RWPE2 (cell line): ENCODE results near the gene NASP.

Experiments used
- ATAC-seq: fragments of 200-7000 bp; cut with Tn5 transposase; 3 replicates; pipeline ENCODE4 v1.9.1; 2021; ENCODE audit warnings: low read depth
- DNase-seq: peaks from one replicate; pipeline ENCODE4 v3.0.0-alpha.2; 2020; ENCODE audit warnings: low spot score
- H3K27ac ChIP-seq: fragments of 450-650 bp; 2 replicates; pipeline ENCODE4 v1.5.1; 2017; ENCODE audit warnings: mild to moderate bottlenecking; ENCODE audit not compliant: poor library complexity, severe bottlenecking
- H3K27me3 ChIP-seq: fragments of 250-450 bp; sonication (Bioruptor Pico); 2 replicates; pipeline ENCODE4 v1.5.1; 2021; ENCODE audit warnings: mild to moderate bottlenecking, moderate library complexity; ENCODE audit not compliant: insufficient read depth, poor library complexity, severe bottlenecking
- H3K36me3 ChIP-seq: fragments of 250-450 bp; sonication (Bioruptor Pico); 2 replicates; pipeline ENCODE4 v1.5.1; 2020; ENCODE audit warnings: low read depth, mild to moderate bottlenecking, moderate library complexity
- H3K4me1 ChIP-seq: fragments of 250-450 bp; sonication (Bioruptor Pico); 2 replicates; pipeline ENCODE4 v1.5.1; 2021; ENCODE audit warnings: mild to moderate bottlenecking, moderate library complexity; ENCODE audit not compliant: insufficient read depth, poor library complexity, severe bottlenecking
- H3K4me3 ChIP-seq: fragments of 250-450 bp; sonication (Bioruptor Pico); 2 replicates; pipeline ENCODE4 v1.5.1; 2021; ENCODE audit warnings: mild to moderate bottlenecking, moderate library complexity; ENCODE audit not compliant: severe bottlenecking
- H3K9me3 ChIP-seq: fragments of 250-450 bp; sonication (Bioruptor Pico); 2 replicates; pipeline ENCODE4 v1.5.1; 2021; ENCODE audit warnings: mild to moderate bottlenecking, moderate library complexity; ENCODE audit not compliant: severe bottlenecking
- TF ChIP-seq, protein P1 (sequence below): fragments of 450-650 bp; IDR thresholded peaks from one replicate; pipeline ENCODE4 v1.5.1; 2017; ENCODE audit warnings: mild to moderate bottlenecking, moderate library complexity; ENCODE audit not compliant: poor library complexity, severe bottlenecking

The NASP gene

GRCh38 chr1:45629035-45629434 is 45.2 kb downstream of the NASP start:
- H3K4me3 ChIP-seq, result no peak overlapping the region
- H3K27me3 ChIP-seq, result no peaks in the 10 kb centered on the region
- DNase-seq, result no peak
- ATAC-seq, result no peak
- H3K9me3 ChIP-seq, result no peaks in the 10 kb centered on the region
- no peaks in the 10 kb centered on the region for H3K4me1 ChIP-seq
- peaks cover 67% of the 10 kb centered on the region for H3K36me3 ChIP-seq
- TF ChIP-seq, protein P1, sequence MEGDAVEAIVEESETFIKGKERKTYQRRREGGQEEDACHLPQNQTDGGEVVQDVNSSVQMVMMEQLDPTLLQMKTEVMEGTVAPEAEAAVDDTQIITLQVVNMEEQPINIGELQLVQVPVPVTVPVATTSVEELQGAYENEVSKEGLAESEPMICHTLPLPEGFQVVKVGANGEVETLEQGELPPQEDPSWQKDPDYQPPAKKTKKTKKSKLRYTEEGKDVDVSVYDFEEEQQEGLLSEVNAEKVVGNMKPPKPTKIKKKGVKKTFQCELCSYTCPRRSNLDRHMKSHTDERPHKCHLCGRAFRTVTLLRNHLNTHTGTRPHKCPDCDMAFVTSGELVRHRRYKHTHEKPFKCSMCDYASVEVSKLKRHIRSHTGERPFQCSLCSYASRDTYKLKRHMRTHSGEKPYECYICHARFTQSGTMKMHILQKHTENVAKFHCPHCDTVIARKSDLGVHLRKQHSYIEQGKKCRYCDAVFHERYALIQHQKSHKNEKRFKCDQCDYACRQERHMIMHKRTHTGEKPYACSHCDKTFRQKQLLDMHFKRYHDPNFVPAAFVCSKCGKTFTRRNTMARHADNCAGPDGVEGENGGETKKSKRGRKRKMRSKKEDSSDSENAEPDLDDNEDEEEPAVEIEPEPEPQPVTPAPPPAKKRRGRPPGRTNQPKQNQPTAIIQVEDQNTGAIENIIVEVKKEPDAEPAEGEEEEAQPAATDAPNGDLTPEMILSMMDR, result no peak
- H3K27ac ChIP-seq, result no peak overlapping the region

GRCh38 chr1:45630429-45630828 is 46.6 kb downstream of the NASP start:
- no peaks in the 10 kb centered on the region for H3K27me3 ChIP-seq
- DNase-seq (no peak), ATAC-seq (no peak)
- no peak overlapping the region for H3K27ac ChIP-seq
- H3K36me3 ChIP-seq, result peaks cover 80% of the 10 kb centered on the region
- H3K4me3 ChIP-seq, result no peak overlapping the region
- no peaks in the 10 kb centered on the region for H3K4me1 ChIP-seq
- TF ChIP-seq, protein P1, result no peak
- H3K9me3 ChIP-seq, result no peaks in the 10 kb centered on the region

- ATAC-seq, result no peak
These were observed 51.4 kb downstream of the NASP start for GRCh38 chr1:45635211-45635610.

DNA sequence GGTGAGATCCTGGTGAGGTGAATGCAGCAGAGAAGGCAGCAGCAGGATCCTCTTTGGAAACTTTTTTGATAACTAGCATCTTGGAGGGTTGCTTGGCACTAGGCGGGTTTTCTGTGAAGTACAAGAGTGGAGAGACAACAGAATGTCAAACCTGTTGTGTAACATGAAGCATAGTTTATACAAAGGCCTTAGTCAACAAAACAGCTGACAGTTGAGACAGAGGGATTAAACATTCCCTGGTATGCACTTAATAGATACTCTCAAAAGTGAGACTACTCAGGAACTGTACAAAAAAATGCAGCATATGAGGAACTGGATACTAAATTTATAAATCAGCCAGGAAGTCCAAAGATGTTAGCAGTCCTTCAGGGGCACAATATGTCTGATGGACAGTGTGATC is 56.5 kb downstream of the NASP start:
- no peaks in the 10 kb centered on the region for H3K4me1 ChIP-seq
- no peaks in the 10 kb centered on the region for H3K9me3 ChIP-seq
- TF ChIP-seq, protein P1, result no peak
- no peak overlapping the region for H3K4me3 ChIP-seq
- H3K27ac ChIP-seq, result no peak overlapping the region
- H3K36me3 ChIP-seq, result peaks cover 90% of the 10 kb centered on the region
- no peaks in the 10 kb centered on the region for H3K27me3 ChIP-seq
- no peak for ATAC-seq
- DNase-seq, result no peak

More at GRCh38 chr1:45635211-45635610, 51.4 kb downstream of the NASP start:
- peaks cover 91% of the 10 kb centered on the region for H3K36me3 ChIP-seq
- no peak overlapping the region for H3K27ac ChIP-seq
- no peak for DNase-seq
- no peaks in the 10 kb centered on the region for H3K4me1 ChIP-seq
- TF ChIP-seq, protein P1, result no peak
- no peaks in the 10 kb centered on the region for H3K9me3 ChIP-seq
- no peak overlapping the region for H3K4me3 ChIP-seq
- no peaks in the 10 kb centered on the region for H3K27me3 ChIP-seq

DNA sequence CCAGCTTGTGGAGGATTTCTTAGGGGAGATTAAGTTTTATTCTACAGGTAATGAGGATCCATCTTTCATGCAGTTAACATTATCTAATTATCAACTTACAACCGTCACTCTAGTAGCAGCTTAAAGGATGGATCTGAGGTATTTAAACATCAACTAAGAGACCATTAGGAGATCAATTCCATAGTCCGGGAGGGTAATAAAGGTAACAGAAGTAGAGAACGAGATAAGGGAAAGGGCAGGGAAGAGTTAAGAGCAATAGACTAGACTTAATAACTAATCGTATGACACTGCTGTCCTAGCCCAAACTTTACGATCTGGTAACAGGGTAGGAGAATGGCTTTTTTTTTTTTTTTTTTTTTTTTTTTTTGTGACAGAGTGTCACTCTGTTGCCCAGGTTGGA is 59.5 kb downstream of the NASP start:
- no peak overlapping the region for H3K4me3 ChIP-seq
- ATAC-seq (no peak), DNase-seq (no peak)
- no peaks in the 10 kb centered on the region for H3K9me3 ChIP-seq
- H3K27ac ChIP-seq, result no peak overlapping the region
- H3K27me3 ChIP-seq, result no peaks in the 10 kb centered on the region
- TF ChIP-seq, protein P1, result no peak
- H3K4me1 ChIP-seq, result no peaks in the 10 kb centered on the region
- H3K36me3 ChIP-seq, result peaks cover 78% of the 10 kb centered on the region
